Dedifferentiated amniotic fluid mesenchymal stem cell (primary cell): ENCODE measurements around the gene SMTNL2.
"Not testable (repeated sequence)": the region's sequence is repeated elsewhere in the genome, so short reads cannot be mapped to it uniquely, and the experiment has no call there.

Experiments used
- DNase-seq: peaks from one replicate; pipeline ENCODE4 v3.0.0-alpha.2; 2016; ENCODE audit errors: extremely low spot score

SMTNL2 gene

DNA sequence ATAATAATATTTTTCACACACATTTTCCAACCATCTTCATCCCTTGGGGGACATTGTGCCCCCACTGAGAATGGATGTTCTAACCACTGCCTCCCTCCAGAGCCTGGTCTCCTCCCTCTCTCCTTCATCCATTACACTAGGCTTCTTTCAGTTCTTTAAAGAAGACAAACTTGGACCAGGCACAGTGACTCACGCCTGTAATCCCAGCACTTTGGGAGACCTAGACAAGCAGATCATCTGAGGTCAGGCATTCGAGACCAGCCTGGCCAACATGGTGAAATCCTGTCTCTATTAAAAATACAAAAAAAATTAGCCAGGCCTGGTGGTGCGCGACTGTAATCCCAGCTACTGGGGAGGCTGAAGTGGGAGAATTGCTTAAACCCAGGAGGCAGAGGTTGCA, 50.6 kb downstream of the SMTNL2 start:
- DNase-seq: no peak

DNA sequence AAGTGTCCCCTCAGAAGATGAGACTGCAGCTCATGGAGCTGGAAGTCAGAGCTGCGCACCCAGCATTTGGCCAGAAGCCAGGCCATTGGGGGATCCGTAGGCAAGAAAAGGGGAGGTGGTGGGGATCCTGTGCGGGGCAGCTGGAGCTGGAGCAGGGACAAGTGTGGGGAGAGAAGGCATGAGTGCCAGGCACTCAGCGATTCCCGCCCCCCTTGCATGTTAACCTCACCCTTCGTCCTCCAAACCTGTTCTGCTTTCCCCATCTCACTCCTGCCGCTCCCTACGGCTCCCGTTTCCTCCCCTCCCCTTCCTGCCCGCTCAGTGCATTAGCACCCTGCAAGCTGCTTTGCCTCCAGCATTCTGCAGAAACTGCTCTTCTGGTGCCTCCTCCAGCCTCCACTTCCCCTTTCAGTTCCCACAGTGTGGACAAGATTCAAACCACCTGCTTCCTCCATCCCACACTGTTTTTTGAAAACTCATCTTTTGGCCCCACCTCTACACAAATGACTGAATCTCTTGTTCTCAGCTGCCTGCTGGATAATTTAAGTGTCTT, 51.6 kb downstream of the SMTNL2 start:
- DNase-seq: no peak

DNA sequence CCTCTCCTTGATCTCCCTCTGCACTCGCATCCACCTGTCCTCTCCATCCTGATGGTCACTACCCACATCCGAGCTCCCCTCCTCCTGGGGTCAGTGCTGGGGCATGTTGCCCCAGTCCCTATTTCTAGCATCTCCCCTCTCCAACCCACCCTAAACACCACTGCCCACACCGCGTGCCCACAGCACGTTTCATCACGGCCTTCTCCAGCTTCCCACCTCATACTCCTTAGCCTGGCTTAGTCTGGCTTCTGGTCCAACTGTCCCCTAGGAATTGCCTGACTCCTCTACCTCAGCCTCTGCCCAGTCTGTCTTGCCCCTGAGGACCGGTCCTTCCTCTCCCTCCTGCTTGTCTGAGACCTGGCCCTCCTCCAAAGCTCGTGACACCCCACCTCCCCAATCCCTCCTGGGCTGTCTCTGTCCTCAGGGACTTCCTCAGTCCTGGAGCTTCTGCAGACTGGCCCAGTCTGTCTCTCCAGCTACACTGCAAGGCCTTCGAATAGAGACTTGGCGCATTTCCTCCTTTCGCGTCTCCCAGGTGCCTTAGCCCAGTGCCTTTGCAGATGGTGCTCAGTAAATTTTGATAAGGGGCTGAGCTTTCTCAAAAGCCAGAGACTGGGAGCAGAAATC, 52.3 kb downstream of the SMTNL2 start:
- no peak for DNase-seq

DNA sequence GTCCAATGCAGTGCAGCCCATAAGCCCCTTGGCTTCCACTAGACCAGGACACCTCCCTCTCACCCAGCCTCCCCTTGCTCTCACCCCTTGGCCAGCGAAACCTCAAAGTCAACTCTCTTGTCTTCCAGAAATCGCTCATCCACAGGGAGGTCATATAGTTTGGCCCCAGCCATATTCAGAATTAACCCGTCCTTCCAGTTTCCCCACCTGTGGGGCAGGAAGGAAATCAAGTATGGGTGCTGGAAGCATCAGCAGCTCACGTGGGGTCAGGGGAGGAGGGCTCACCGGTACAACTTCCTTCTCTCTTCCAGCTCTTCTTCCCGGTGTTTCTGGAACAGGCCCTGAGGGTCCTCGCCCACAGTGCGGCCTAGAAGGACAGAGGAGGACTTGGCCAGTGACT, 54.4 kb downstream of the SMTNL2 start:
- DNase-seq: not testable (repeated sequence)

DNA sequence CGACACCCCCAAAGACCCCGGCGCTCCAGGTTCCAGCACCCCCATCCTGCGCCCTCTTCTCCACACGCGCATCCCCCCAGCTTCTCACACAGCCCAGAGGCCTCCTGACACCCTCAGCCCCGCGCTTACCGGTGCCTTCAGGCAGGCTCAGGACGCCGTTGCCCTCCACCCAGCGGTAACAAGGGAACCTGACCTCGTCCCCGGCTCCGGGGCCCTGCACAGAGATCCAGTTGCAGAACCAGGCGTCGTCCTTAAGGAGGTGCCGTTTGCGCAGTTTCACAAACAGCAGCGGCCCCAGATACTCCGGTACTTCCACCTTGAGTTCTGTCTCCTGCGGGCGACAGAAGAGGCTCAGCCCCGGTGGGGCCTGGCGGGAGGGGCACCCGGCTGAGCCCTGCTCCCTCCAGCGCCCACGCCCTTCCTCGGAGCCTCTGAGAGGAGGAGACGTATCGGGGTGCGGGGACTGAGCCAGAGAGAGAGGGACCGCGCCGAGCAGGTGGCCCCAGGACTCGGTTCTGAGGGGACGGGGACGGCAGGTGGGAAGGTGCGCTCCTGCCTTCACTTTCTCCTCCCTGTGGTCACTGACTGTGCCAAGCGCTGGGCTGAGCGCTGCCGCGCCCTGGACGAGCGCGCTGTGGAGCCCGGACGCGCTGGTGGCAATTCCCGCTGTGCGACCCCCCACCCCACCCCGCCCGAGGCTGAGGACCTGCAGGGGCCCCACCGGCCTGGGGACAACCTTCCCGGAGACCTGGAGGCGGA, 55.2 kb downstream of the SMTNL2 start:
- not testable (repeated sequence) for DNase-seq

DNA sequence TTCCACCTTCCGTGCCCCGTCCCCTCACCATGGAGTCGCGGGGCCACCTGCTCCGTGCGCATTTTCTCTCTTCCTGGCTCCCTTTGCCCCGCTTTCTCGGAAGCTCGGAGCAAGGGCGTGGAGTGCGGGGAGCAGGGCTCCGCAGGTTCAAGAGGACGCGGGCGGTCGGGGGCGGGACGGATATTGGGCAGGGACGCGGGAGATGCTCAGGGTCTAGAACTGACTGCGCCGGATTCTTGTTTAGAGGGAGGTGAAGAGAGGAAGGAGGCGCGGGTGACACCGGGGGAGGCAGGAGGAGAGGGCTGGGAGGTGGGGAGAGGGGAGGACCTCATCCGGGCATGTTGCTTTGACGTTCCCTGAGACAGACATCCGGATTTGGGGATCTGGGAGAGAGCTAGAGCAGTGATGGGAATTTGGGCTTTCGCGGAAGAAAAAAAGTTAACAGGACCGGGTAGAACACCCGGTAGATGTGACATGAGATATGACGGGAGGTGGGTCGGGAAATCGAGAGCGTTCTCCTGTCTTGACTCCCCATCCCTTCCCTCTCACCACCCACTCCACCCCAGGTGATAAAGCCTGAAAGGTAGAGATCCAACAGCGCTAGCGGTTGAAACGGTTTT, 56.4 kb downstream of the SMTNL2 start:
- not testable (repeated sequence) for DNase-seq

DNA sequence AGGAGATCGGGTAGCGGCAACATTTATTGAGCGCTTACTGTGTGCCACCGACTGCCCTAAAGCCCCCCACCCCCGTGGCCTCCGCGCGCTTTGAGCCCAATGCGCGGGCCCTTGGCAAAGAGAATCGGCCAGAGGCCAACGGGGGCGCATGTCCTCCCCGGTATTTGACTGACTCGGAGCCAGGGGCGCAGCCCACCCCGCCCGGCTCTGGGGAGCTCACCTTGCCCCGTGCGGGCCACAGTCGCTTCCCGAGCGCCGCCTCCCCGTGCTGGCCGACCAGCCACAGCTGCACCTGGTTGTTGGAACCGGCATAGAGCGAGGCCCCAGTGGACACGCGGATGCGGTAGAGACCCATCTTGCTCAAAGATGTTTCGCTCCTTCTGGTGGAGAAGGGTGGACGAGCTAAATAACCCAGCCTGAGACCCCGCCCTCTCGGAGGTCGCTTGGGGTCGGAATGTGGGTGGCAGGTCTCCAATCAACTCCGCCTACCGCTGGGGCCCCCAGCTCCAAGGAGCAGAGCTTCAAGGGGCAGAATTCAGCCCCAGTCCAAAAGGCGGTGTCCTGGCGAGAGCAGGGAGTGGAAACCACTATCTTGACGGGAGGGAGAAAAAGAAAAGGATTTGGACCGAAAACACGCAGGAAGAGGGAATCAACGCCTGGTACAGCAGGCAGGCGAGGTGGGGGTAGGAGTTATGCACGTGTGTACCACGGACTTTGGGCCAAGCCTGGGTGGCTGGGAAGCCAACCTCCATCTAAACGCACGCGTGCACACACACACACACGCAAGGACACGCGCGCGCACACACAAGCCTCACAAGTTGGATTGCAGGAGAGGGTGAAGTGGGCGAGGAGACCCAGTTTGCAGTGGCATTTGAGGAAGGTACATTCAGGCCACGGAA, 57.2 kb downstream of the SMTNL2 start, which contains the start of gene ALOX15:
ALOX15 (minus strand) TSS at position 382 of the 899 bp plus-strand sequence; CDS start at position 355, 27 bp downstream.
- DNase-seq: no peak

DNA sequence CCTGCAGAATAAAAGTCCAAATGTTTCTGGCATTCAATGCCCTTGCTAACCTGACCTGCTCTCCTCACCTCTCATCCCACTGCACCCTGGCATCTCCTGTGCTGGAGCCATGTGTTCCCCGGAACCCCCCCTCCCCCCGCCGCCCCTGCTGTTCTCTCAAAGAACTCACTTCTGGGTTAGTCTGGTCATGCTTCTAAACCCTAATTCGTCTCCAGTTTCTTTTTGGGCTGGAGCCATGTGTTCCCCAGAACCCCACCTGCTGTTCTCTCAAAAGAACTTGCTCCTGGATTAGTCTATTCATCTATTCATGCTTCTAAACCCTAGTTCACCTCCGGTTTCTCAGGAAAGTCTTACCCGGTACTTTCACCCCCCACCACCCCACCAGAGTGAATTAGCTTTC, 58.0 kb downstream of the SMTNL2 start:
- DNase-seq: no peak

DNA sequence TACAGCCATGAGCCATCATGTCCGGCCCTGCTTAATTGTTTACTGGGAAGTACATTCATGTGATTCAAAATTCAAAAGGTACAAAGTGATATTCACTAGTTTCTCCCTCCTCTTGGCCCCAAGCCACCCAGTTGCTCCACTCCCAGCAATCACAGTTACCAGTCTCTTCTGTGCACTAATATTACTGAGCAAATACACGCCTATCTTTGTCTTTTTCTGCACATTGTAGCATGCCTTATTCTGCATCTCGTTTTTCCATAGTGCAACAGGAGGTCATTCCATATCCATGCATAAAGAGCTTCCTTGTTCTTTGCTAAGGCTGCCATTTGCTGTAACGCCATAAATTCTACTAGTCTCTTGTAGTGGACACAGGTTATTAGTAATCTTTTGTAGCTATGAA, 59.3 kb downstream of the SMTNL2 start:
- DNase-seq: no peak

DNA sequence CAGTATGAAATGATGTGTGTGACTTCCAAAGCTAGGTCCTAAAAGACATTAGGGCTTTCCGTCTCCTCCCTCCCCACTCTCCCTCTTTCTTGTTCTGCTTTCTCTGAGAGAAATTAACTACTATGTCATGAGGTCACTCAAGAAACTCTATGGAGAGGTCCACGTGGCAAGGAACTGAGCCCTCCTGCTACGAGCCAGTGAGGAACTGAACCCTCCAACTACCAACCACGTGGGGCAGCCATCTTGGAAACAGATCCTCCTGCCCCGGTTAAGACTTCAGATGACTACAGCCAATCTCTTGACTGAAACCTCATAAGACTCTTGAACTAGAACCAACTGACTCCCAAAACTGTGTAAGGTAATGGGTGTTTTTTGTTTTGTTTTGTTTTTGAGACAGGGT, 61.3 kb downstream of the SMTNL2 start:
- no peak for DNase-seq

DNA sequence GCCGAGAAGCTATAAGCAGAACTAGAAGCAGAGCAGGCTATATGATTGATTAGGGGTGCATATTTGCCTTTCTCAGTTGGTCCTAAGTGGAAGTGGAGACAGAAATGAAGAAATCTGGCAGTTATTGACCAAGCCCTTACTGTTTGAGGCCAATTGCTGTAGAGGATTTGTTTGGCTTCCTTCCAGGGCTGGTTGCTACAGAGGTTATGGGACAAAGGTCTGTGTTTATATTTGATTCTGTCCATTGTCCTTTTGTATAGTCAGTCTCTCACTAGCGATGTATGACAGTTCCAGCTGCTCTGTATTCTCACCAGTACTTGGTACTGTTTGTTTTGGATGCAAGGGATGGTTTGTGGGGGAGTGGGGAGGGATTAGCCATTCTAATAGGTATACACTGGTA, 64.4 kb downstream of the SMTNL2 start:
- DNase-seq: no peak

DNA sequence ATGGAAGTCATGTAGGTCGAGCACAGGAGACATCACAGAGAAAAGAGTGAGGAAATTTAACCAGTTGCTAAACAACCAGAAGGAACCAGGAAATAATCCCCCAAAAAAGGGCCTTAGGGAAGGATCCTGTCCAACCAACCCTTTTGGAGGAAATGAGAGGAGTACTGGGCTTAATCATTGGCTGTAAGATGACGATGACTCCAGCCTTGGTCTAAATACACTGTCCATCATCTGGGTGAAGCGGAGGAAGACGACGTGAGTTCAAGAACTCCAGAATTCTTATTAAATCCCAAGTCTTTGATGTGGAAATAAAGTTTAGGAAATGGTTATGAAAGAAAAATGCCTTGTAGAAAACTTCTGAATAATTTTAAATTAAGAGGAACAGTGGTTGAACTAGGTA, 68.7 kb downstream of the SMTNL2 start:
- DNase-seq: no peak

DNA sequence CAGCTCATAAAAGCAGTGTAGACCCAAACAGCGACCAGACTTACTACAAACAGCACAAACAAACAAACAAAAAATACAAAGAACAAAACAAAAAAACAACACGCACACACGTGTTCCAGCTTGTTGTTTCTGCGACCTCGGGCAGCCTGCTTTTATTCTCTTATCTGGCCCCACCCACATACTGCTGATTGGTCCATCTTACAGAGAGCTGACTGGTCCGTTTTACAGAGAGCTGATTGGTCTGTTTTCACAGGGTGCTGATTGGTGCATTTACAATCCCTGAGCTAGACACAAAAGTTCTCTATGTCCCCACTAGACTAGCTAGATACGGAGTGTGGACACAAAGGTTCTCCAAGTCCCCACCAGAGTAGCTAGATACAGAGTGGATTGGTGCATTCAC, 71.6 kb downstream of the SMTNL2 start:
- not testable (repeated sequence) for DNase-seq

DNA sequence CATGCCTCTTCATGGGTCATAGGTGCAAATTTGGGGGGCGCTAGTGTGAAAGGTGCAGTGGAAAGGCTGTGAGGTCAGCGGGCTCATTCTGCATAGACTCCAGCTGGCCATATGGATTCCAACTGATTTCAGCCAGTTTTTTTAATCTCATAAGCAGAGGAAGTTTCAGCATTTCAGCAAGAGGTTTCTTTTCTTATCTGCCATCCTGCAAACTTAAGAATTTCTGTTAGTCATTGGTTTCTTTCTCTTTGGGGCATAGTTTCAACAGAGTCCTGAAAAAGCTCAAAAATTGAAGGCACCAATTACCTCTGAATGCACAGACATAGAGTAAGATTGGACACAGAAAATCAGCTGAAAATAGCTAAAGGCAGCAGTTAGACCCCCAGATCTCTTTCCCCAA, 73.3 kb downstream of the SMTNL2 start:
- no peak for DNase-seq
